GM12878 (cell line): ENCODE results near the gene CIRBP. TPM values are rescaled to one million over a fixed set of nuclear protein-coding genes. Genes with fewer than 3 reads are reported as not detected.

Experiments
- ATAC-seq: fragments of 200-7000 bp; cut with Tn5 transposase; 3 replicates; pipeline ENCODE4 v1.9.1; 2020; ENCODE audit warnings: mild to moderate bottlenecking, moderate library complexity
- BruUV-seq: library from RNA; stranded (reverse); fragments of 400-500 nt; replicated peaks from 2 replicates; lab custom pipeline; 2021; lab: Mats Ljungman, UMichigan
- CTCF ChIA-PET: fragments of 300-600 bp; sonication (Branson Sonifier 250); formaldehyde crosslinking; extraction: SDS; loops from one replicate; lab custom pipeline; 2021; ENCODE audit warnings: inconsistent platforms; lab: Yijun Ruan, JAX
- POLR2A ChIA-PET: fragments of 350-600 bp; formaldehyde crosslinking; extraction: SDS; loops from one replicate; lab custom pipeline; 2021; ENCODE audit warnings: inconsistent platforms; lab: Charles Lee
- RAD21 ChIA-PET: fragments of 300-600 bp; sonication (Branson Sonifier 250); formaldehyde crosslinking; loops from one replicate; lab custom pipeline; 2023; ENCODE audit warnings: antibody characterized with exemption; ENCODE audit not compliant: unreplicated experiment; lab: Charles Lee
- SMC1A ChIA-PET: fragments of 300-600 bp; sonication (Branson Sonifier 250); formaldehyde crosslinking; loops from one replicate; lab custom pipeline; 2023; ENCODE audit not compliant: unreplicated experiment, uncharacterized antibody; lab: Charles Lee
- DNase-seq: peaks from one replicate; pipeline ENCODE4 v3.0.0-alpha.2; 2011; ENCODE audit warnings: low read depth, low spot score
- FAIRE-seq: peaks from 3 replicates; lab custom pipeline; 2011; peaks lifted over from hg19 to GRCh38; lab: Jason Lieb, UNC
- H2AFZ ChIP-seq: 2 replicates; pipeline ENCODE4 v1.6.0; 2011; ENCODE audit warnings: low read depth, low read length, control low read depth; ENCODE audit not compliant: control insufficient read depth
- H3K27ac ChIP-seq: 2 replicates; pipeline ENCODE4 v1.5.1; 2011; ENCODE audit warnings: control low read depth; ENCODE audit not compliant: control insufficient read depth, insufficient read depth
- H3K27me3 ChIP-seq, 2 experiments: replicated peaks in 1 of 2; 2 replicates each; pipeline versions ENCODE4 v1.6.0 to v1.6.1; 2011; ENCODE audit warnings: low read length in 1 of 2; ENCODE audit not compliant: control insufficient read depth in 2 of 2, insufficient read depth in 2 of 2
- H3K36me3 ChIP-seq, 2 experiments: 2 replicates each; pipeline ENCODE4 v1.5.1; 2011; ENCODE audit warnings: low read length in 1 of 2; ENCODE audit not compliant: control insufficient read depth in 2 of 2, insufficient read depth in 2 of 2
- H3K4me1 ChIP-seq: 2 replicates; pipeline ENCODE4 v1.6.1; 2011; ENCODE audit warnings: mild to moderate bottlenecking, low read length, moderate library complexity, mixed read lengths; ENCODE audit not compliant: control insufficient read depth, insufficient read depth
- H3K4me2 ChIP-seq: 2 replicates; pipeline ENCODE4 v1.6.0; 2011; ENCODE audit warnings: control low read depth; ENCODE audit not compliant: control insufficient read depth, insufficient read depth
- H3K4me3 ChIP-seq: fragments of 200-600 bp; sonication (generic); 2 replicates; pipeline ENCODE4 v1.5.1; 2016
- H3K79me2 ChIP-seq: 2 replicates; pipeline ENCODE4 v1.6.0; 2011; ENCODE audit warnings: low read length; ENCODE audit not compliant: control insufficient read depth, insufficient read depth
- H3K9ac ChIP-seq: 2 replicates; pipeline ENCODE4 v1.8.0; 2011; ENCODE audit warnings: low read length, control low read depth, mixed read lengths; ENCODE audit not compliant: control insufficient read depth, insufficient read depth
- H3K9me3 ChIP-seq: replicated peaks from 3 replicates; pipeline ENCODE4 v1.5.1; 2011; ENCODE audit warnings: mild to moderate bottlenecking, low read length; ENCODE audit not compliant: control insufficient read depth, insufficient read depth
- H4K20me1 ChIP-seq: 2 replicates; pipeline ENCODE4 v1.6.0; 2011; ENCODE audit not compliant: control insufficient read depth, insufficient read depth
- BACH1 ChIP-seq: fragments of 450-650 bp; IDR thresholded peaks from 2 replicates; pipeline ENCODE4 v1.6.1; 2017; ENCODE audit warnings: mild to moderate bottlenecking, borderline replicate concordance
- CREB1 ChIP-seq: IDR thresholded peaks from 2 replicates; pipeline ENCODE4 v1.6.1; 2012; ENCODE audit warnings: low read depth, mild to moderate bottlenecking, inconsistent platforms
- CUX1 ChIP-seq: IDR thresholded peaks from 2 replicates; pipeline ENCODE4 v1.6.1; 2012; ENCODE audit warnings: improper control_type of control experiment, low read depth, low read length; ENCODE audit not compliant: insufficient replicate concordance
- ESRRA ChIP-seq: IDR thresholded peaks from 2 replicates; pipeline ENCODE4 v1.6.1; 2012; ENCODE audit warnings: mild to moderate bottlenecking, low read length, improper control_type of control experiment
- EZH2 ChIP-seq: IDR thresholded peaks from 2 replicates; pipeline ENCODE4 v1.6.1; 2012; ENCODE audit warnings: low read depth, mild to moderate bottlenecking, control low read depth, inconsistent platforms, low read length, borderline replicate concordance; ENCODE audit not compliant: control insufficient read depth
- HDAC2 ChIP-seq: fragments of 200-600 bp; sonication (generic); IDR thresholded peaks from 2 replicates; pipeline ENCODE4 v1.6.1; 2017
- LARP7 ChIP-seq: fragments of 450-650 bp; IDR thresholded peaks from 2 replicates; pipeline ENCODE4 v1.6.1; 2017; ENCODE audit warnings: mild to moderate bottlenecking
- NFXL1 ChIP-seq: fragments of 450-650 bp; IDR thresholded peaks from 2 replicates; pipeline ENCODE4 v1.6.1; 2017; ENCODE audit warnings: antibody characterized with exemption, mild to moderate bottlenecking, borderline replicate concordance
- NKRF ChIP-seq: fragments of 450-650 bp; conservative IDR thresholded peaks from 2 replicates; pipeline ENCODE4 v1.6.1; 2017; ENCODE audit warnings: mild to moderate bottlenecking, moderate library complexity
- POLR2AphosphoS5 ChIP-seq: IDR thresholded peaks from 2 replicates; pipeline ENCODE4 v1.6.1; 2011; ENCODE audit warnings: mild to moderate bottlenecking, low read length, inconsistent platforms
- SPI1 ChIP-seq: IDR thresholded peaks from 2 replicates; pipeline ENCODE4 v1.6.1; 2011; ENCODE audit warnings: low read depth, mild to moderate bottlenecking, low read length, moderate library complexity, borderline replicate concordance; ENCODE audit not compliant: insufficient read depth
- SUPT20H ChIP-seq: IDR thresholded peaks from 2 replicates; pipeline ENCODE4 v1.6.1; 2011; ENCODE audit warnings: low read depth, mild to moderate bottlenecking, low read length, moderate library complexity, borderline replicate concordance; ENCODE audit not compliant: control insufficient read depth
- SUZ12 ChIP-seq: fragments of 200-600 bp; sonication (generic); IDR thresholded peaks from one replicate; pipeline ENCODE4 v1.6.1; 2018; ENCODE audit warnings: antibody characterized with exemption, mild to moderate bottlenecking; ENCODE audit not compliant: unreplicated experiment
- TARDBP ChIP-seq: IDR thresholded peaks from 2 replicates; pipeline ENCODE4 v1.6.1; 2016; ENCODE audit warnings: borderline replicate concordance
- YBX1 ChIP-seq: fragments of 450-650 bp; IDR thresholded peaks from 2 replicates; pipeline ENCODE4 v1.6.1; 2016; ENCODE audit warnings: antibody characterized with exemption
- WGBS: methylation state at CpG from one replicate; pipeline ENCODE4 v1.1.6; 2016; ENCODE audit warnings: low lambda C conversion rate; ENCODE audit not compliant: insufficient replicate concordance, insufficient coverage; ENCODE audit errors: missing lambda C conversion rate; 5-methylcytosine and 5-hydroxymethylcytosine counted together
- in situ Hi-C: fragments of 300-500 bp; cut with MboI; formaldehyde crosslinking; loops from 9 replicates; pipeline ENCODE4 v1.14.3; 2018; ENCODE audit warnings: mixed read lengths
- intact Hi-C: fragments of 100-400 bp; cut with micrococcal nuclease; formaldehyde crosslinking; loops from one replicate; pipeline ENCODE4 v1.14.2; 2022; ENCODE audit not compliant: unreplicated experiment
- polyA plus RNA-seq, 11 experiments: library from polyadenylated mRNA; depleted of rRNA in 4 of 11; unstranded in 6 of 11; stranded (reverse) in 5 of 11; fragments of >200 nt; fragmentation: Nextera tagmentation in 4 of 11; fragmentation: Illumina TruSeq in 1 of 11; extraction: Ambion mirVana in 4 of 11; extraction: Trizol in 1 of 11; gene quantifications; 1 replicate in 1 of 11; 2 replicates in 10 of 11; pipeline versions ENCODE4 v1.2.1 to v1.2.3, GENCODE V29; 2011 to 2016; ENCODE audit warnings: inconsistent platforms in 2 of 11, missing spikeins in 2 of 11, low read depth in 1 of 11
- total RNA-seq, 4 experiments: library from RNA; depleted of rRNA in 3 of 4; stranded (reverse); fragments of >200 nt in 3 of 4; fragmentation: Illumina TruSeq in 1 of 4; extraction: Trizol in 1 of 4; gene quantifications; 2 replicates each; pipeline versions ENCODE4 v1.2.1 to v1.2.3, GENCODE V29; 2013 to 2021
- TF ChIP-seq, protein P1 (sequence below): fragments of 450-650 bp; IDR thresholded peaks from 2 replicates; pipeline ENCODE4 v1.6.1; 2016; ENCODE audit warnings: mild to moderate bottlenecking
- TF ChIP-seq, protein P2 (sequence below): IDR thresholded peaks from 2 replicates; pipeline ENCODE4 v1.6.1; 2011; ENCODE audit warnings: low read depth, low read length, improper control_type of control experiment, borderline replicate concordance

Gene CIRBP
- total and polyA plus RNA-seq, 10 of the 15 experiments (the other 5 are each of a cell fraction or from before 2014, with no cell fraction given), result 27.6 to 335 (median 229) TPM

GRCh38 chr19:1298235-1298634 lies 29.1 kb downstream of the CIRBP start:
- no peak overlapping the region for H2AFZ ChIP-seq
- TF ChIP-seq ESRRA (no peak), CREB1 (no peak), EZH2 (no peak), POLR2AphosphoS5 (no peak), SPI1 (no peak), TARDBP (no peak), CUX1 (no peak), SUPT20H (no peak), NFXL1 (no peak), BACH1 (no peak), SUZ12 (no peak), NKRF (no peak), YBX1 (no peak), LARP7 (no peak), HDAC2 (no peak)
- TF ChIP-seq, protein P1, sequence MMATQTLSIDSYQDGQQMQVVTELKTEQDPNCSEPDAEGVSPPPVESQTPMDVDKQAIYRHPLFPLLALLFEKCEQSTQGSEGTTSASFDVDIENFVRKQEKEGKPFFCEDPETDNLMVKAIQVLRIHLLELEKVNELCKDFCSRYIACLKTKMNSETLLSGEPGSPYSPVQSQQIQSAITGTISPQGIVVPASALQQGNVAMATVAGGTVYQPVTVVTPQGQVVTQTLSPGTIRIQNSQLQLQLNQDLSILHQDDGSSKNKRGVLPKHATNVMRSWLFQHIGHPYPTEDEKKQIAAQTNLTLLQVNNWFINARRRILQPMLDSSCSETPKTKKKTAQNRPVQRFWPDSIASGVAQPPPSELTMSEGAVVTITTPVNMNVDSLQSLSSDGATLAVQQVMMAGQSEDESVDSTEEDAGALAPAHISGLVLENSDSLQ, result no peak
- TF ChIP-seq, protein P2, sequence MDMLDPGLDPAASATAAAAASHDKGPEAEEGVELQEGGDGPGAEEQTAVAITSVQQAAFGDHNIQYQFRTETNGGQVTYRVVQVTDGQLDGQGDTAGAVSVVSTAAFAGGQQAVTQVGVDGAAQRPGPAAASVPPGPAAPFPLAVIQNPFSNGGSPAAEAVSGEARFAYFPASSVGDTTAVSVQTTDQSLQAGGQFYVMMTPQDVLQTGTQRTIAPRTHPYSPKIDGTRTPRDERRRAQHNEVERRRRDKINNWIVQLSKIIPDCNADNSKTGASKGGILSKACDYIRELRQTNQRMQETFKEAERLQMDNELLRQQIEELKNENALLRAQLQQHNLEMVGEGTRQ, result no peak
- ChIA-PET CTCF (no interaction called here), RAD21 (no interaction called here), POLR2A (no interaction called here), SMC1A (no interaction called here)
- no peak overlapping the region for H3K4me2 ChIP-seq
- ATAC-seq (no peak), DNase-seq (no peak), FAIRE-seq (no peak)
- H3K4me1 ChIP-seq, result no peaks in the 10 kb centered on the region
- no peaks in the 10 kb centered on the region for H4K20me1 ChIP-seq
- in situ Hi-C loops (no loop called here), intact Hi-C loops (no loop called here)
- WGBS, result 59% methylated on average over 8 of the region's 8 CpGs
- no peaks in the 10 kb centered on the region for H3K79me2 ChIP-seq
- no peak overlapping the region for H3K4me3 ChIP-seq
- no peaks in the 10 kb centered on the region for H3K36me3 ChIP-seq
- H3K27ac ChIP-seq, result no peak overlapping the region
- BruUV-seq, result no TSS peak
- H3K27me3 ChIP-seq, result no peaks in the 10 kb centered on the region
- H3K9me3 ChIP-seq, result no peaks in the 10 kb centered on the region
- H3K9ac ChIP-seq, result no peak overlapping the region
